SK-N-SH (cell line): ENCODE measurements around the gene PSMD8.

Experiments used
- EP300 ChIP-seq, 2 experiments: IDR thresholded peaks; 2 replicates each; pipeline versions ENCODE4 v1.4.0 to v1.6.1; 2012; ENCODE audit warnings: borderline replicate concordance in 1 of 2, low read depth in 1 of 2, low read length in 1 of 2
- GABPA ChIP-seq: IDR thresholded peaks from 2 replicates; pipeline ENCODE4 v1.4.0; 2012; ENCODE audit warnings: low read depth, mild to moderate bottlenecking

DNA sequence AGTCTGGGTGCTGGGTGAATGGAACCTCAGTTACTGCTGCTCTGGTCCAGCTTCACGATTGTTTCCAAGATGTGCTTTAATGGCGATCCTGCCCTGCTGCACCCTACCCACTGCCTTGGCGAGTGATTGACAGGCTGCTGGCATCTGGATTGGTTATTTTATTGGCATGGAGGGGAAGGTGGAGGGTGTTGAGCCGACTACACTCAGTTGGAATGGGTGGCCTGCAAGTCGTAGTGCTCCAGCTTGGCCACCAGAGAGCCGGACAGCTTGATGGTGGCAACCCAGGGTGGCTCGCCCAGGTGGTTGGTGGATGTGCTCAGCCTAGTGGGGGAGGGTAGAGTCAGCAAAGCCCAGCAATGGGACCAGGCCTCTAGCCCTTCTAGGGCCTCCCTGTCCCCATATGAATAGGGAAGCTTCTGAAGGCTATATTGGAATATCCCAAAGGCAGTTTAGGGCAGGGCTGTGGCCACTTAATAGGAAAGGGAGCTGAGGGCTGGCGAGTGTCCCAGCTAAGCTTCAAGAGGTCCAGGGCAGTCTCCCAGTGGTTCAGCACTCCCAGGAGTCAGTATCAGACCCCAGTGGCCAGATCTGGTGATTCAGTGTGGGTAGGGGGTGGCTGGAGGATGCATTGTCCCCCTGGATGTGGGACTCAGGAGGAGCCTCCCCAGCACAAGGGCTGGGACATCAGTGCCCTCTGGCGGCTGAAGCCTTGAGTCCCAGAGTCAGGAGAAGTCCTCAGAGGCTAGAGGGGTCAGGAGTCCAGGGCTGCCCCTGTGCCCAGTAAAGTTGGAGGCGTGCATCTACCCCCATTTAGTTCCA lies 10.0 kb downstream of the PSMD8 start:
- no peak for TF ChIP-seq GABPA
- TF ChIP-seq EP300 (IDR thresholded peaks at IDR 0.05; ENCODE audit: borderline replicate concordance in 1 of 2, low read depth in 1 of 2, low read length in 1 of 2) = no peak
